HK-2 (cell line): Measurements from ENCODE around the gene ELL2.
"Not testable (repeated sequence)": the region's sequence is repeated elsewhere in the genome, so short reads cannot be mapped to it uniquely, and the experiment has no call there.

Experiments
- DNase-seq: peaks from one replicate; pipeline ENCODE4 v3.0.0-alpha.2; 2018; ENCODE audit not compliant: unreplicated experiment

Gene ELL2

DNA sequence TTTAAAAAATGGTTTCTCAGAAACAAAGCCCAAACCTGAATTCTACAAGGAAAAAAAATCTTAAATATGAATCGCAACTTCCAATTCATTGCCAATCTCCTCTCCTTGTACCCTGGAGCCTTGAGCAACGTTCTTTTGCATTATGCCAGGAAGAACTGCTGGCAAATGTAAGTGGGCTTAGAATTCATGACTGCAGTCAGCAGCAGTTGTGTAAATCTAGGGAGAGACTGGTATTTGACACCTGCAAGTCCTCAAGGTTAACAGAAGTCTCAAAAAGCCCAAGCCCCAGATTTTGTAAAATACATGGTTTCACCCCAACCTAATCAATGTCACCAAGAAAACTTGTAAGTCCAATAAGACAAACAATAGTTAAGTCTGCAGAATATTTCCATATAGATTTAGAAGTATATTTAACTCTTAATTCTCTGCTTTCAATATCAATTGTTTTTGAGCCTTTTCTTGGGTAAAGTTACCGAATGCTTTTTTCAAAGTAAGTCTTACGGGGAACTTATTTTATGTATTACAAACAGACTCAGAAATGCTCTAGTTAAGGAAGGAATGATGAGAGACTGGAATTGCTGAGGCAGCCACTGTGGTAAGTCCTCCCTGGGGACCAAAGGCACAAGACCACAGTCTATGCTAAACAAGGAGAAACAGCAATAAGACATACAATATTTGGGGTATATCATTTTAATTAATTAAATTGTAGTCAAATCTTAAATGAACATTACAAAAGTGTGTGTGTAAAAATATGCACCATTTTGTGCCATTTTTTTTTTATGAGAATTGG lies 31.3 kb downstream of the ELL2 start:
- no peak for DNase-seq

DNA sequence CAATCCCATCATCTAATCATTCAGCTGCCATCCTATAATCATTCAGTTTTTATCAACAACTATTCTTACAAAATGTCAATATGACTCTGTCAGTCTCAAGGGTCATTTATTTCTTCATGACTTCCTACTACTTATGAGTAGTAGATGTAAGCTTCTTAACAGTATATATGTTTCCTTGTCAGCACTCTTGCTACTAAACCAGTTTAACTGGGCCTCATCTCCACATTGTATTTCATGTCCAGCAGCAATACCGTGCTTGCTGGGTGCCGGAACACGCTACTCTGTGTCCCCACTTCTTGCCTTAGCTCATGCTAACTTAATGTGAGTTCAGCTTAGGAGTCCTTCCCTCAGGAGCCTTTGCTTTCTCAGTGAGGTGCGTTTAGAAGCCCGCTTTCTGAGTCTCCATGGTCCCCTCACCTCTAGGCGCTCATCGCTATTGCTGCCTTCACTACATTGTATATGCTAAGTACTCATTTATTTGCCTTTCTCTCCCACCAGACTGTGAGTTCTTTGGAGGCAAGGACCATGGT lies 32.9 kb downstream of the ELL2 start:
- no peak for DNase-seq

DNA sequence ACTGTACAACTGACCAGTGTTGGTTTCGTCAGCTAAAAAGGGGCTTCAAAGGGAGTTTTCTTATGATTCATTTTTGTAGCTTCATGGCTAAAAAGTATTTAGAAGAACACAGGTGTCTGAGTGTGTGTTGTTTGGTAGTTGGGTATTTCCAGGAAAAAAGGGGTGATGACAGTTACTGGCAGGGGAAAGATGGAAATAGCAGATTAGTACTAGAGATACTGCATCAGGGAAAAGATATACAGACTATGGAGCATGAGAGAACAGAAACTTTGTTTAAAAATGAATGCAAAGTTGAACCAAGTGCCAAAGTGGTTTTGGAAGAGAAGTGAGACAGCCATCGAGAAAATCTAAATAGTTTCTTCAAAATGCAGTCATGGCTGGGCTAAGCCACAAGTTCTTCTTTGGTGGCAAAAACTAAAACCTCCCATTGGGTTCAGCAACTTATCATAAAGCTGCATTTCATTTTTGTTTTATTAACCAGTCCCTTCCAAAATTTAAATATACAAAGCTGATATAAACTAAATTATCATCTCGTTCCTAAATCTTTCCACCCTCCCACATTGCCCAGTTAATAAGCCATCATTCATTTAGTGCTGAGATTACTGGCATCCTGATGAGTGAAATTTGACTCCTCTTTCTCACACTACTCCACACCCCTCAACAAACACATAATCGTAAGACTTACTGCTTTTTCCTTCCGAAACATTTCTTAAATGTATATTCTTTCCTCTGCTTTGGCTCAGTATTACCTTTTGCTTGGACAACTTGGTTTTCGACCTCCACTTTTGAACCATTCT lies 33.5 kb downstream of the ELL2 start:
- no peak for DNase-seq

DNA sequence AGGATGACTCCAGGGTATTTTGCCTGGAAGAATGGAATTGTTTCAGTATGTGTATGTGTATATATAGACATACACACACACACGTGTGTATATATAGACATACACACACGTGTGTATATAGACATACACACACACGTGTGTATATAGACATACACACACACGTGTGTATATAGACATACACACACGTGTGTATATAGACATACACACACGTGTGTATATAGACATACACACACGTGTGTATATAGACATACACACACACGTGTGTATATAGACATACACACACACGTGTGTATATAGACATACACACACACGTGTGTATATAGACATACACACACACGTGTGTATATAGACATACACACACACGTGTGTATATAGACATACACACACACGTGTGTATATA lies 34.4 kb downstream of the ELL2 start:
- DNase-seq: not testable (repeated sequence)

DNA sequence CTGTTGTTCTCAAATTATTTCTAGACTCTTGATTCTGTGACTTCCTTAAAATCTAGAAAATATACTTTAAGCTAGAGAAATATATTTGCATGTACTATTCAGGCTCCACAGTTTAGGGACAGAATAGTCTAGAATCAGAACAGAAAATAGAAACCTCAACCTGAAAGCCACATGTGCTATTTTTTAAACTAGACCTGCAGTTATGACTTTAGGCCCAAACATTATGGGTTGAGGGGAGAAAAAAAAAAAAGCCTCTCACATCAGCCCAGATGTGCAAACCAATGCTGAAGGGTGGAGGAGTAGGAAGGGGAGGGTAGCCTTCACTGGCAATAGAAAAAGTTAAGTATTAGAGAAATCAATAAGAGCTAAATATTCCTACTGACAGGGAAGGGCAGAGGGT lies 35.7 kb downstream of the ELL2 start:
- no peak for DNase-seq

DNA sequence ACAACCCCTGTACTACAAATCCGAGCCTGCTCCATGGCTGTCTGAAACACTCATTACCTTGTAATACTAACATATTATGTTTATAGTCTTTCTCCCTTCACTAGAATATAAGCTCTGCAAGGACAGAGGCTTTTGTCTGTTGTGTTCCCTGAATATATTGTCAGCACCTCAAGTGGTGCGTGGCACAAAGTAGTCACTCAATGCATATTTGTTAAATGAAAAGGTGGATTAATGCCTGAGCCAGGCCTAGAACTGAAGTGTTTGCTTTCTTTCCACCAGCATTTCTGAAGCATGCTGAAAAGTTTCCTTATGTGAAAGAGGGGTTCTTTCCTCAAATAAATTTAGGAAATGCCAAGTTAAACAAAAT lies 36.3 kb downstream of the ELL2 start:
- DNase-seq: no peak

DNA sequence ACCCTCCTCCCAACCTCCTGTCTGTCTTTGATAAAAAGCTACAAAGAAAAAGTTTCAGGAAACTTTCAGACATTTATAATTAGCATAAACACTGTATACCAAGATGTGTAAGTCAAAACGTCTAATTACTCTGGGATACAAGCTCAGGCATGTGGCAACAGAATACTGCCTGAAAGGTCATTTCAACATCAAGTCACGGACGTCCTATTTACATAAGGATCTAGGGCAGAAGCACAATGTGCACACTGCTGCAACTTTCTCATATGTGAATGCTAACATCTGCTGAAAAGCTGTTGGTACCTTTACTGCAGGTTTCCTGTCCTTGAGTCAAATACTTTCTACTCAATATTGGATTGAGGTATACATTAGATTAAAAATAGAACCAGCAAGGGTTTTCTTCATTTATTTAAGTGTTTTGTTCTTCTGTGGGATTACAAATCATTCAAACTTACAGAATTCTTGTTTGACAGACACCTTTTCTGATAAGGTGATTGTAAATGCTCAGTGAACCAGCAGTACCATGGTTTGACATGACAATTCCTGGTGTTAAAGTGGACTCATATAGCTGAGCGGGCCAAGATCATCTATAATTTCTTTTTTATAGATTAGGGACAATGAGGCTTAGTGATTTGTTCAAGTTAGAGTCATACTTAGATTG lies 36.8 kb downstream of the ELL2 start:
- no peak for DNase-seq

DNA sequence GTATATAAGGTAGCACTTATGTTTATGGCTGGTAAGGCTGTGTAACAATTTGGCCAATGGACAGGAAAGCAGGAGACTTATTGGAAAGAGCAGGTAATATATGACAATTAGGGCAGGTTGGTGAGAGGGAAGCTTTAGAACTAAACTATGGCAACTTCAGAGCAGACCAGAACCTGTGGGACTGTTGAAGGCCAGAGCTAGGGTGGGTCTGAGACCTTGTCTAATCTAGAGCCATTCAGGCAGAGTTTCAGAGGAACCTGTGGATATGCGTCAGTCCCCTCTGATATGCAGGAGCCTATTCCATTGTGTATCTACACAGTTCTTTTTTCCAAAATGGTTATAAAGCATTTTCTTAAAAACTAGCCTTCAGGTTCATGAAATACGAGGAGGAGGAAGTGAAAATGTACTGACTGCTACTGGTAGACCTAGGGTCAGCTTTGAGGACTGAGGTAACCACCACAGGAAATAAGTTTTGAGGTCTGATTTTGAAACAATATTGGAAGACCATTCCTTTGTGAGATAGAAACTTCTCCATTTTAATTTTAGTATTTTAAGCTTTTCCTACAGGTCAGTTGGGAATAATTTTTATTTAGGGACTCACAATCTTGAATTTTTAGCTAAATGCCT lies 37.6 kb downstream of the ELL2 start:
- no peak for DNase-seq

DNA sequence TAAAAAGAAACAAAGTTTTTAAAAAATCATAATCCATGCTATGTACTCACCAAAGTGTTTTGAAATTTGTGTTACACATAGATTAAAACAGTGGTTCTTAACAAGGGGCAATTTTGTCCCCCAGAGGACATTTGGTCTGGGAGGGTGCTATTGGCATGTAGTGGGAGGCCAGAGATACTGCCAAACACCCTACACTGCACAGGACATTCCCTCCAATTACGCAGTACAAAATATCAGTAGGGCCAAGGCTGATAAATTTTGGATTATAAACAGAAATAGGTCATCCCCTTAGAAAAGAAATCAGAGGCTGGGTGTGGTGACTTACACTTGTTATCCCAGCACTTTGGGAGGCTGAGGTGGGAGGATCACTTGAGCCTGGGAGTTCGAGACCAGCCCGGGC lies 38.9 kb downstream of the ELL2 start:
- DNase-seq: no peak

DNA sequence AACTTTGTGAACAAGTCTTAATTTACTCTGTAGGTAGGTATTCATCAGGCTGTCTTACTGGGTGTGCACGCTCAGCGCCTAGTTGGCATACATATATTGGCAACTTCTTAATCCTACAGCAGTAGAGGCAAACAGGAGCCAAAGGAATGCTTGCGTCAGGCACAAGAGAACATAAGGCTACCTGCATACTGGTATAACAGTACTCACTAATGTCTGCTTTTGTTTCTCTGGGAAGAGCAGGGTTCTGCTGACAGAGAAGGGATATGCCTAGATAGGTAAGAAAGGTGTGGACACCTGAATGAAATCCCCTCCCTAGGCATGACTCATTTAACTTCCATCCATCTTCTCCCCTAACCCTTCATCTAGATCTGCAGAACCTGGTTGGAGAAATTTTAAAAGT lies 40.1 kb downstream of the ELL2 start:
- DNase-seq: no peak

DNA sequence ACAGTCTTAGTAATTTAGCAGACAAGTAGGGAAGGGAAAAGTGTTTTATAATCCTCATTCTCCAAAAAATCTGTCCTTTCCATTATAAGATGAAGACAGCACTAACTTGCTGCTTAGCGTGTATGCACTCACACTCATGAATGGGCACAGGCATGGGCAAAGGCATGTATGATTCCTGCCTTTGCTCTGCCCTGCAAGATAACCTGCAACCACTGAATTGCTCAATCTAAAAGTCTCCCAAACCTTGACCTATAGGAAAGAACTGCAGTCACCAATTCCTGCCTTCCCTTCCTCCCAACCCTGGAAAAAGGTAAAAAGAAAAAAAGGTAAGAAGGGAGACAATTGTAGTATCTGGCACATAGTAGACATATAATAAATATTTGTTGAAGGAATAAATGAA lies 40.8 kb downstream of the ELL2 start:
- no peak for DNase-seq

DNA sequence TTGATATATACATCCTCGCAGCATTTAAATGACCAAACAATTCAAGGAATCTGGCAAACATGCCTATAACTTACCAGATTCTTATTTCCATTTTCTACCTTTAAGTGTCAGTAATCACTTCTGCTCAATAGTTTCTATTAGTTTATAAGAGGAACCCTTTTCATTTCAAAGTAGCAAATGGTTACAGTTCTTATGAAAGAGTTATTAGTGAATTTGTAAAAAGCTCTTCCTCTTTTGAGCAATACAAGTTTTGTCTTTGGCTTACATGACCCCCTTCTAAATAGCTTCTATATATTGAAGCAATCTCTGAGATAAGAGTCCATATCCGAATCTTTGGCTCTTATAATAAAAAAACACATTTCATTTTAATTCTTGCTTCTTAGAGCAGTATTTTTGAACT lies 42.0 kb downstream of the ELL2 start:
- no peak for DNase-seq

DNA sequence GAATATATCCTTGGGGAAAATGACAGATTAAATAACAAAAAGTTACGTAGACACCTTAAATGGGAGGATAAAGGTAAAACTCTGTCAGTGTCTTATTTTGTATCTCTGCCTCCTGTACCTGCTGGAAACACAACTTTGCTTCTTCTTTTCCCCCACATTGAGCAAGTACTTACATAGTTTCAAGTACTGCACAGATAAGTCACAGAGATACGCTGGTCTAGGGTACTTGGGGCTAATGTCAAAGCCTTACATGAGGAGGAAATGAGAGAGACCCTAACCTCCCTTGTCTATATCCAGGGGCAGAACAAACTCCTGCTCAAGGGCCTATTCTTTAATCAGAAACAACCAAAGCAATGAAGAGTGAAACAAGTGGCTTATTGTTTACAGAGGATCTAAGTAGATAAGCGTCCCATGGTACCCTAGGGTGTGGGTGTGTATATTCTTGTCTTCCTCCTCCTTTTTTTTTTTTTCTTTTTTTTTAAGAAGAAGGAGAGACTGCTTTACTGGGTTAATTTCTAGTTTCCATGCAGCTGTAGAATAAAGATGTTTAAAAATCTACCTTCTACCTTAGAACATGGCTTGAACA lies 43.1 kb downstream of the ELL2 start:
- no peak for DNase-seq

DNA sequence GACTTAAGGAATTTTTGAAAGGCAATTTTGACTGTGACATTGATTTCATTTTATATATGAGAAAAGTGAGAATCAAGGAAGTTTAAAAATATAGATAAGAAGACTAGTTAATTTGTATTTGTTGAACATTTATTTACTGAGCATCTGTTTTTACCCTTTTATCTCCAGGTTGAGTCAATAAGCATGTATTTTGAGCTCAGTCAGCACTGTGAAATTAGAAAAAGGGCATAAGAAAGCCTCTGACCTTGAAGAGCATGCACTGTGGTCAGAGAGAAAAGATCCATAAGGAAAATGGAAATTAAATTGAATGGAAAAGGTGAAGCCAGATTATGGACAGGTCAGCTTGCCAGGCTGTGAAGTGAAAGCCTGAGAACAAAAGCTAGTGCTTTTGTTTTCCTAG lies 44.4 kb downstream of the ELL2 start:
- DNase-seq: no peak

DNA sequence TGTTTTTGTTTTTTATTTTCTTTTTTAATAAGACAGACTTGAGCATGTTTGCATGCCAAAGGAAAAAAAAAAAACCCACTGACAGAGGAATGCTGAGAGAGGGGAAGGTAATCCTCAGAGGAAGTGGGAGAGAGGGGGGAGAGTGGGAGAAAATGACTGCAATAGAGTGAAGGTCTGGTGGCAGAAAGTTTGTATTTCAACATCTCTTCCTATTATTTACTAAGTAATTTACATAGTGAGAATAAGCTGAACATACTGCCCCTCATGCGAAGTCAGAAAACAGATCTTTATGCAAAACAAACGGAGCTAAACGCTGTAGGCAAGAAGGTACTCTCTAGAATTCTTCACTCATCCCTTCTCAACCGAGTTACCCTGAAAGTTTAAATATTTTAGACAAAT lies 45.0 kb downstream of the ELL2 start:
- no peak for DNase-seq

DNA sequence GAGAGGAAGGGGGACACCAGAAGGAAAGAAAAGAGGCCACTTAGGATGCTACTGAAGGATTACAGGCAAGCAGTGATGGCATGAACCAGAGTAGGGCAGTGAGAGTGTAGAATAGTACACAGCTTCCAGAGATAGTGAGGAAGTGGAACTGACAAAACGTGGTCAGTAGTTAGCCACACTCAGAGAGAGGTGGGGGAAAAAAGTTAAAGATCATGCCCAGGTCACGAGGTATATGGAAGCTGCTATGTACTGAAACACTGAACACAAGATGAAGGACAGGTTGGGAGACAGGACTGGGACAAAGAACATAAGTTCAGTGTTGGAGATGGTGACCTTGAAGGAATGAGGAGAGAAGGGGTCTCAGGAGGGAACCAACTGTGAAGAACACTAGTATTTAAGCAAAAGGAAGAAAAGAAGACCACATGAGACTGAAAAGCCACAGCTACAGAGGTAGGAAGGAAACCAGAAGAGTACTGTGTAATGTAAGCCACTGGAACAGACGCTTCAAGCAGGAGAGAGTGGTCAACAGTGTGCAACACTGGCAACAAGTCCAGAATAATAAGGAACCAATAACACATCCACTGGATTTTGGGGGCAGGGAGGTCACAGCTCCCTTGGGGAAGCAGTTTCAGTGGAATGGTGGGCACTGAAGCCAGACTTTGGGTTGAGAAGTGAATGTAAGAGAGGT lies 45.5 kb downstream of the ELL2 start:
- no peak for DNase-seq

DNA sequence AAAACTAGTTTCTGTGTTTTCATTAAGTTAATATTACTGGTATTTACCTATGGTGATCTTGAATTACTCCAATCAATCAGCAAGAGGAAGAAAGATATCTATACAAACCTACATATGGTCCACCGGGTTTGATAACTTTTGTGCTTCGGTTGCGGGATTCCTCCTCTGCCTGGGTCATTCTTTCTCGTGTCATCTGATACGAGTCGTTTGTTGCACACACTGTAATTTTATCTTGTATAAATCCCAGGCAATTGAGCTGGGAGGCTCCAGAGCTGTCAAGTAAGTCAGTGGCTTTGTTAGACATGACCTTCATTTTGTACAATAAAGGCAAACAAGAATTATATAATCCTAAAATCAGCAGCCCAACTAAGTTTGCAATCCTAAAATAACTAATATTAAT lies 48.0 kb downstream of the ELL2 start:
- no peak for DNase-seq

DNA sequence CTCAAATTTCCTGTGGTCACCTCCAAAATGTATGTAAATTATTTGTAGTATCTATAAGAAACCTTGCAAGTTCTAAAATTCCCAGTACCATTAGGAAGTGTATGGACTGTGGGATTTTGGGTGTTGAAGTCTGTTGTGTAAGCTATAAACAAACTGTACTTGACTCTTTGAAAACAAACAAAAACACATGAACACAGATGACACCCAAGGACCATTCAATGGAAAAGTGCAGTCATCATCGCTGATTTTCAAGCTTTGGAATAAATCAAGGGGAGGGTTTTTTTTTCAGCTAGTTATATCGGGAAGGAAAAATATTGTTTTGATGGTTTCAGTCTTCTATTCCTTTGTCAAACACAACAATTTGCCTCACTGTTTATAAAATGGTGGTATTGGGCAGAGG lies 49.6 kb downstream of the ELL2 start:
- no peak for DNase-seq

DNA sequence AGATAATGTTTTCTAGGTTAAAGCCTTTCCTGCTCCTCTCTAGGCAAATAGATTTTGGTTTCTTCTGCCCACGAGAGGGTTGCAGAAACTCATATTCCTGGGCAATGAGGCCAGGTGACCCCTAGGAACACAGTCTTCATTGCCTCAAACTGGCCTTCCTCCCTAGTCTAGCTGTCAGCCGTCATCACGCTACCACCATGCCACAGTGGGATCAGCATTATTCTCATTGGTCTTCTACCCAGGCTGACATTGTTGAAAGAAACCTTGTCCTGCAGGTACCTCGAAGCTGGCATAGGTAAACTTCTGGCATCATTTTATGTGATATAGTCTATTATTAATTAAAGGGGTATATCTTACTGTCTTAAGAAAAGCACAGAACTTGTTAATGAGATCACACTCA lies 51.1 kb downstream of the ELL2 start:
- DNase-seq: no peak

DNA sequence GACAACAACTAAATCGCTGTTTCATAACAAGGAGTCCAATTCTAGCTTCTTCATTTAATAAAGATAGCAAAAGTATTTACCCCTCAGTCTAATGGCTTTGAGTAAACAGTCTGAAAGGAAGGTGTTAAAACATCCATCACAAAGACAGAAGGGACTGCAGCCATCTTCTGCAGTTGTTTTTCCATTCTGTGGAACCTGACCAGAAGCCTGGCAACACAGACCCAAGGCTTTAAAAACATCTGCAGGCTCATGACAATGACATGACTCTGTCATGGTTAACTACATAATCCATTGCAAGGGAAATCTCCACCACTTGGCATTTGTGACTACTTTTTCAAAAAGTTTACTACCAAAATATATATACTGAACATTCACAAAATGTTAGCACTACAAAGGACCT lies 51.9 kb downstream of the ELL2 start:
- DNase-seq: no peak

DNA sequence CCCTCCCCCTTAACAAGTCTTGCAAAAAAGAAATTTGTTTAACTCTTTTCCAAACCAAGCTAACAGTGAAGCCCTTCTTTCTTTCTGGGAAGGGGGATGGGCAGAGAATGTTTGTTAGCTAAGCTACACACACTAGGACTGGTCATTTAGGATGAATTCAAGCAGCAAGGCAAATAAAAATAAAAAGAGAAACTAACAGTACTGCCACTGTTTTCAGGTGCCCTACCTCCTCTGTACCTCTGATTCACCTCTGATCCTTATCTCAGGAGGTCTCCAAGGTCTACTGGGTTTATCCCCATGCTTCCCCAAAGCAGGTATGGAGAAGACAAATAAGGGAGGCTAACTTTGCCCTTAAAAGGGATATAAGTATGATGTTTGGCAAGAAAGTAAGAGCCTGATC lies 52.9 kb downstream of the ELL2 start:
- DNase-seq: no peak
